Brain microvascular endothelial cell (primary cell): ENCODE measurements around the gene ZNF749.

Experiments
- DNase-seq: peaks from one replicate; pipeline ENCODE4 v3.0.0-alpha.2; 2020
- H3K27ac ChIP-seq: fragments of 250-450 bp; sonication (Bioruptor Pico); 2 replicates; pipeline ENCODE4 v1.5.1; 2020; ENCODE audit warnings: mild to moderate bottlenecking, moderate library complexity
- H3K27me3 ChIP-seq: fragments of 250-450 bp; sonication (Bioruptor Pico); replicated peaks from 2 replicates; pipeline ENCODE4 v1.5.1; 2020; ENCODE audit warnings: mild to moderate bottlenecking
- H3K36me3 ChIP-seq: fragments of 250-450 bp; sonication (Bioruptor Pico); replicated peaks from 2 replicates; pipeline ENCODE4 v1.5.1; 2020; ENCODE audit warnings: mild to moderate bottlenecking
- H3K4me3 ChIP-seq: 2 replicates; pipeline ENCODE4 v1.5.1; 2011; ENCODE audit warnings: low read depth, mild to moderate bottlenecking, control low read depth, low read length, moderate library complexity
- in situ Hi-C: cut with HindIII; loops from 2 replicates; pipeline ENCODE4 v1.10.0; 2017; ENCODE audit warnings: low sequenced_read_pairs, low pct_ligation_motif_present
- TF ChIP-seq, protein P1 (sequence below): IDR thresholded peaks from 2 replicates; pipeline ENCODE4 v1.5.1; 2011; ENCODE audit warnings: low read depth, mild to moderate bottlenecking, moderate library complexity, low read length, control low read depth, inconsistent platforms; ENCODE audit errors: missing control alignments

The ZNF749 gene

DNA sequence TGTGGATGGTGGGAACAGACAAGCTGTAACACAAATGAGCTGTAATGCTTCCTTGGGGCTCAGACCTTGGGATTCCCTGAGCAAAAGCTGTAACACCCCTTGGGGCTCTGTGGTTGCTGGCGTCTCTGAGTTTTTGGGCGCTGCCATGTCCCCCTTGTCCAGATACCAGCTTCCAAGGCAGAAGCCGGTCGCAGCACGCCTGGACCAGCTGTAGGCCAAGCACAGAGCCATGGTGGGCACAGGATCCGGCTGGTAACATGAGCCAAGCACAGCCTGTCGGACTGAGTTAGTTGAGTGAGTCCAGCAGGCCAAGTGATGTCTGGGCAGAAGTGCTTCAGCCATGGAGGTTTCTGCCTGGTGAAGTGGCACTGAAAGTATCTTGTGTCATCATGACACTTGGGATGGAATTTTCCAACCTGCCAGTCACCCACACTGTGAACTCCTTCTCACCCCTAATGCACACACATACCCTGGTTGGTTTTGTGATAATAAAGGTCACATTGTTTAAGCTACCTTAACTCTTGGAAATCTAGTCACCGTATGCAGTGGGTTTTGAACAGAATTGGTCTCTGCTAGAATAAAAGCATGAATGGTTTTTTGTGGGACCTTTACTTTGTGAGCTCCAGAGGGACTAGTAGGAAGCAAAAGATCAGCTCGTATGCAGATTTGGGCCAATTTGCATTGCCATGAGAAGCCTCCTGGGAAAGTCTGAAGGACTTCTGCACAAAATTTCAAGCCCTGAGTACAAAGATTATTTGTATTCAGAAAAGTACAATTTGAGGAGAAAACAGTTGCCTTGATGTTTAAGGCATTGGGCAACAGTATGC lies 31.2 kb upstream of the ZNF749 start:
- no peak overlapping the region for H3K4me3 ChIP-seq
- in situ Hi-C loops = no loop called here
- no peak overlapping the region for H3K27ac ChIP-seq
- H3K36me3 ChIP-seq = peaks cover 8% of the 10 kb centered on the region
- no peaks in the 10 kb centered on the region for H3K27me3 ChIP-seq
- TF ChIP-seq, protein P1, sequence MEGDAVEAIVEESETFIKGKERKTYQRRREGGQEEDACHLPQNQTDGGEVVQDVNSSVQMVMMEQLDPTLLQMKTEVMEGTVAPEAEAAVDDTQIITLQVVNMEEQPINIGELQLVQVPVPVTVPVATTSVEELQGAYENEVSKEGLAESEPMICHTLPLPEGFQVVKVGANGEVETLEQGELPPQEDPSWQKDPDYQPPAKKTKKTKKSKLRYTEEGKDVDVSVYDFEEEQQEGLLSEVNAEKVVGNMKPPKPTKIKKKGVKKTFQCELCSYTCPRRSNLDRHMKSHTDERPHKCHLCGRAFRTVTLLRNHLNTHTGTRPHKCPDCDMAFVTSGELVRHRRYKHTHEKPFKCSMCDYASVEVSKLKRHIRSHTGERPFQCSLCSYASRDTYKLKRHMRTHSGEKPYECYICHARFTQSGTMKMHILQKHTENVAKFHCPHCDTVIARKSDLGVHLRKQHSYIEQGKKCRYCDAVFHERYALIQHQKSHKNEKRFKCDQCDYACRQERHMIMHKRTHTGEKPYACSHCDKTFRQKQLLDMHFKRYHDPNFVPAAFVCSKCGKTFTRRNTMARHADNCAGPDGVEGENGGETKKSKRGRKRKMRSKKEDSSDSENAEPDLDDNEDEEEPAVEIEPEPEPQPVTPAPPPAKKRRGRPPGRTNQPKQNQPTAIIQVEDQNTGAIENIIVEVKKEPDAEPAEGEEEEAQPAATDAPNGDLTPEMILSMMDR = no peak
- DNase-seq = no peak

DNA sequence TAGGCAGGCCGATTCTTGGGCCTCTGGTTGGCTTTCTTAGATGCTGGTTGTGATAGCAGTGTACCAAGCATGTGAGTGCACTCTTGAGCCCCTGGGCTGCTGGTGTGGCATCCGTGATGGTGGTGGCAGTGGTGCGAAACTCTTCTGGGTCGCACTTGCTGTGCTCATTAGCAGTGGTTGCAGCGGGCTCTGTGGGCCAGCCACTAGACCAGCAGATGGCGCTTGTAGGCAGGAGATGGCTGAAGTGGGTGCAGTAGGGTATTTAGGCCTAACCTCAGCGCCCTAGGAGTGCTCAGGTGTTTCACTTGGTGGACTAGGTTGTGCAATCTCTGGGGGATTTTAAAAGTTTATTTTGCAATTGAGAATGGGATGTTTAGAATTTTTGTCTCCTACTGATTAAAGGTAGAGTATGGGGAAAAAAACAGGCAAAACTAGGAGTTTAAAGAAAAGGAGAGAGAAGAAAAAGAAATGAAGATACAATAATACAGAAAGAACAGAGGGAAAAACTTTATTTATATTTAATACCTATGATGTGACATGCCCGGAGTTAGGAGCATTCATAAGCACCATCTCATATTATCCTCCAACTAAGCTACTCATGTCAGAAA lies 28.5 kb upstream of the ZNF749 start:
- H3K27ac ChIP-seq = no peak overlapping the region
- TF ChIP-seq, protein P1 = peak; percentile 85
- peak; percentile 39 for DNase-seq
- no peak overlapping the region for H3K4me3 ChIP-seq
- no peaks in the 10 kb centered on the region for H3K36me3 ChIP-seq
- no peaks in the 10 kb centered on the region for H3K27me3 ChIP-seq
- in situ Hi-C loops = no loop called here

DNA sequence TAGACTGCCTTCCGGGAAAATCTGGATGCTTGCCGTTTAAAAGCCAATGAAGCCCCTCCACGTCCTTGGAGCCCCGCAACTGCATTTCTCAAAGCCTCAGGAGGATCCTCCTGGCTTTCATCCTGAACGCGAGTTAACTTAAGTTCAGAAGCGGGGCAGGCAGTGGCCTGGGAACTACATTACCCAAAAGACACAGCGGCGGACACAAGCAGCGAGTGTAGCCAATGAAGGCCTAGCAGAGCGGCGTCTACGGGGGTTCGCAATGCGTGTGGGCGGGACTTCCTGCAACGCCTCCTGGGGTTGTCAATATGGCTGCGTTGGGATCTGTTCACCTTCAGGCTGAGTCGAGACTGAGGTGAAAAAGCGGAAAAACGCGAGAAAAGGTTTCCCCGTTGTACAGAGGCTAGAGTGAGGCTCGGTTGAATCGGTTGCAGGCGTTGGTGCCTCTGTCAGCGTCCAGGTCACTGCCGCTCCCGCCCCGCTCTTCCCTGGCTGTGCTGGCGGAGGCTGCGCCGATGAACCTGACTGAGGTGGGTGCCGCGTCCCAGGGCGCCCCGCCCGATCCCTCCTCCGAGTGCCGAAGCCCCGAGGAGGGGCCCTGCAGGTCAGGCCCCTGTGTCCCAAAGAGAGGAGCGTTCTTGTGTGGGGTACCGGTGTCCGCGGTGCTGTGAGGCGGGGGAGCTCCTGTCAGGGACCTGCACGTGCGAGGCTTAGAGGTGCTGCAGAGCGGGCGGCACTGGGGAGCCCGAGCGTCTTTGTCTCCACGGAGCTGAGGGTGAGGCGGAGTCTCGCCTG lies 24.1 kb upstream of the ZNF749 start, which contains the start of gene ZNF17:
TSS of gene ZNF17 (plus strand) at position 285 of the 795 bp plus-strand sequence. CDS start 2,455 bp downstream, outside the sequence.
- peak within 1 kb of the TSS; percentile 78 for H3K4me3 ChIP-seq
- H3K27ac ChIP-seq = peak within 1 kb of the TSS; percentile 0
- peak; percentile 95 for DNase-seq
- H3K36me3 ChIP-seq = no peaks in the 10 kb centered on the region
- H3K27me3 ChIP-seq = no peaks in the 10 kb centered on the region
- TF ChIP-seq, protein P1 = no peak
- in situ Hi-C loops = no loop called here

DNA sequence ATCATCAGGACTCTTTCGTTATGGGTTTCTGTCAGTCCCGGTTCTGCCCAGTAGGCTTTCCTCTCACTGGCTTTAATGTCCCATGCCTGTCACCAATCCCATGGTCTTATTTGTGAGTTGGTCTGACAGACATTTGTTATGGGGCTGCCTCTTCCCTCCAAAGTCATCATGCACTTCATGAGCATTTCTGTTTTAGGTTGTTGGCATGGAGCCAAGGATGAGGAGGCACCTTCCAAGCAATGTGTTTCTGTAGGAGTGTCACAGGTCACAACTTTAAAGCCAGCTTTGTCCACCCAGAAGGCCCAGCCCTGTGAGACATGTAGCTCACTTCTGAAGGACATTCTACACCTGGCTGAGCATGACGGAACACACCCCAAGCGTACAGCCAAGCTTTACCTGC lies 15.7 kb upstream of the ZNF749 start:
- no peak overlapping the region for H3K27ac ChIP-seq
- no peaks in the 10 kb centered on the region for H3K27me3 ChIP-seq
- no peak overlapping the region for H3K4me3 ChIP-seq
- in situ Hi-C loops = no loop called here
- peaks cover 38% of the 10 kb centered on the region for H3K36me3 ChIP-seq
- TF ChIP-seq, protein P1 = no peak
- no peak for DNase-seq

DNA sequence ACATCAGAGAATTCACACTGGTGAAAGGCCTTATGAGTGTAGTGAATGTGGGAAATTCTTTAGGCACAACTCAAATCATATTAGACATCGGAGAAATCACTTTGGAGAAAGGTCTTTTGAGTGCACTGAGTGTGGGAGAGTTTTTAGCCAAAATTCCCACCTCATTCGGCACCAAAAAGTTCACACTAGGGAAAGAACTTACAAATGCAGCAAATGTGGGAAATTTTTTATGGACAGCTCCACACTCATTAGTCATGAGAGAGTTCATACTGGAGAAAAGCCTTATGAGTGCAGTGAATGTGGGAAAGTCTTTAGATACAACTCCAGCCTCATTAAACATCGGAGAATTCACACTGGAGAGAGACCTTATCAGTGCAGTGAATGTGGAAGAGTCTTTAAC lies 14.1 kb upstream of the ZNF749 start:
- in situ Hi-C loops = no loop called here
- no peak overlapping the region for H3K4me3 ChIP-seq
- H3K27me3 ChIP-seq = no peaks in the 10 kb centered on the region
- no peak overlapping the region for H3K27ac ChIP-seq
- TF ChIP-seq, protein P1 = no peak
- no peak for DNase-seq
- H3K36me3 ChIP-seq = peaks cover 38% of the 10 kb centered on the region
